Hypothalamus (tissue), 51 donors: ENCODE data around the gene TUT4.
"Not testable (repeated sequence)": the region's sequence is repeated elsewhere in the genome, so short reads cannot be mapped to it uniquely, and the experiment has no call there.

ENCODE experiments used
- DNase-seq, 51 donors: peaks; one replicate each; lab custom pipeline; 2025; lab: John Stamatoyannopoulos, UW

TUT4 gene

GRCh38 chr1:52578066-52578465 lies 25.2 kb upstream of the TUT4 start:
- DNase-seq, result not testable (repeated sequence)

- no peak for DNase-seq
These were observed 23.2 kb upstream of the TUT4 start for GRCh38 chr1:52576074-52576473.

- DNase-seq, result no peak
These were observed 21.7 kb upstream of the TUT4 start for GRCh38 chr1:52574594-52574993.

GRCh38 chr1:52572387-52572786 lies 19.5 kb upstream of the TUT4 start:
- no peak for DNase-seq

GRCh38 chr1:52571783-52572182 lies 18.9 kb upstream of the TUT4 start:
- DNase-seq, result no peak

- no peak for DNase-seq
These were observed 16.7 kb upstream of the TUT4 start for GRCh38 chr1:52569449-52570210.

GRCh38 chr1:52567943-52568342 lies 15.1 kb upstream of the TUT4 start:
- peak in 1 of 51 donors; percentile 1 for DNase-seq

- DNase-seq, result no peak
These were observed 9.9 kb upstream of the TUT4 start for GRCh38 chr1:52562766-52563165.

GRCh38 chr1:52559875-52560274 lies 7.0 kb upstream of the TUT4 start:
- no peak for DNase-seq

GRCh38 chr1:52558941-52559340 lies 6.0 kb upstream of the TUT4 start:
- DNase-seq, result no peak

GRCh38 chr1:52556641-52557360 lies 3.9 kb upstream of the TUT4 start:
- no peak for DNase-seq

GRCh38 chr1:52554756-52555155 lies 1.9 kb upstream of the TUT4 start:
- no peak for DNase-seq

GRCh38 chr1:52554267-52554640 lies 1.4 kb upstream of the TUT4 start:
- DNase-seq, result no peak

- DNase-seq, result peak in 49 of 51 donors; percentile 31 to 93 (median 78)
These were observed 722 bp upstream of the TUT4 start for GRCh38 chr1:52553362-52554266.

GRCh38 chr1:52552236-52552504 lies 722 bp downstream of the TUT4 start:
- peak in 25 of 51 donors; percentile 3 to 64 (median 14) for DNase-seq

- DNase-seq, result peak in 7 of 51 donors; percentile 1 to 76 (median 4)
These were observed 1.2 kb downstream of the TUT4 start for GRCh38 chr1:52551507-52552235.

- no peak for DNase-seq
These were observed 2.4 kb downstream of the TUT4 start for GRCh38 chr1:52550447-52550846.

GRCh38 chr1:52549267-52549666 lies 3.6 kb downstream of the TUT4 start:
- no peak for DNase-seq

- DNase-seq, result no peak
These were observed 6.0 kb downstream of the TUT4 start for GRCh38 chr1:52546852-52547251.

GRCh38 chr1:52544665-52545525 lies 8.0 kb downstream of the TUT4 start:
- DNase-seq, result no peak
